Breast epithelium (tissue), 4 donors: ENCODE measurements around the gene NXN. TPM values are rescaled to one million over a fixed set of nuclear protein-coding genes. Genes with fewer than 3 reads are reported as not detected.

ENCODE experiments used
- DNase-seq, 2 donors: peaks; one replicate each; pipeline ENCODE4 v3.0.0-alpha.2; 2019; ENCODE audit warnings: low spot score in 2 of 2
- H3K27ac ChIP-seq, 2 donors: fragments of 200-600 bp; sonication (generic) in 1 of 2; one replicate each; pipeline ENCODE4 v1.5.1; 2016 to 2019; ENCODE audit warnings: mild to moderate bottlenecking in 1 of 2
- H3K27me3 ChIP-seq, 2 donors: fragments of 200-600 bp; sonication (generic) in 1 of 2; one replicate each; pipeline versions ENCODE4 v1.5.1 to v1.6.0; 2017 to 2019; ENCODE audit warnings: control low read depth in 1 of 2, mild to moderate bottlenecking in 1 of 2
- H3K36me3 ChIP-seq: fragments of 200-600 bp; one replicate; pipeline ENCODE4 v1.5.1; 2019
- H3K4me1 ChIP-seq, 2 donors: fragments of 200-600 bp; sonication (generic); one replicate each; pipeline ENCODE4 v1.5.1; 2016 to 2019; ENCODE audit warnings: control low read depth in 1 of 2
- H3K4me3 ChIP-seq, 3 donors: fragments of 200-600 bp; sonication (generic); 1 replicate in 2 of 3; 2 replicates in 1 of 3; pipeline ENCODE4 v1.5.1; 2016 to 2019; ENCODE audit warnings: mild to moderate bottlenecking in 3 of 3, moderate library complexity in 2 of 3
- H3K9me3 ChIP-seq, 2 donors: fragments of 200-600 bp; sonication (generic) in 1 of 2; one replicate each; pipeline ENCODE4 v1.5.1; 2016 to 2019; ENCODE audit warnings: control low read depth in 1 of 2
- POLR2A ChIP-seq: fragments of 450-650 bp; IDR thresholded peaks from one replicate; pipeline ENCODE4 v1.6.1; 2016; ENCODE audit warnings: antibody characterized with exemption, mild to moderate bottlenecking, moderate library complexity
- POLR2AphosphoS5 ChIP-seq, 3 donors: sonication (generic); formaldehyde crosslinking; IDR thresholded peaks; one replicate each; pipeline ENCODE4 v1.6.1; 2017; ENCODE audit warnings: antibody characterized with exemption in 3 of 3
- intact Hi-C: fragments of 100-400 bp; cut with DNase I; formaldehyde crosslinking; loops from one replicate; pipeline ENCODE4 v1.15.1; 2023; ENCODE audit warnings: low total_unique reads
- total RNA-seq, 3 donors: library from RNA; depleted of rRNA; stranded (reverse); fragments of >200 nt; gene quantifications; one replicate each; pipeline ENCODE4 v1.1.0, GENCODE V29; 2016
- TF ChIP-seq, protein P1 (sequence below), 3 donors: fragments of 450-650 bp; IDR thresholded peaks; one replicate each; pipeline ENCODE4 v1.5.1; 2016 to 2017; ENCODE audit warnings: antibody characterized with exemption in 3 of 3, mild to moderate bottlenecking in 3 of 3, moderate library complexity in 3 of 3

NXN gene
- total RNA-seq, 3 donors from 2014 or later: 9.3 to 14.3 (median 12.8) TPM

GRCh38 chr17:784143-784542 lies 195.4 kb downstream of the NXN start:
- Histone ChIP-seq H3K27me3 (no peaks in the 10 kb centered on the region), H3K4me3 (no peak overlapping the region), H3K27ac (no peak overlapping the region), H3K9me3 (no peaks in the 10 kb centered on the region), H3K36me3 (no peaks in the 10 kb centered on the region), H3K4me1 (peaks cover 4 to 18% of the 10 kb centered on the region in 2 donors)
- no peak for DNase-seq
- intact Hi-C loops: no loop called here
- TF ChIP-seq POLR2AphosphoS5 (IDR thresholded peaks at IDR 0.05): no peak
- no peak for TF ChIP-seq POLR2A
- TF ChIP-seq, protein P1, sequence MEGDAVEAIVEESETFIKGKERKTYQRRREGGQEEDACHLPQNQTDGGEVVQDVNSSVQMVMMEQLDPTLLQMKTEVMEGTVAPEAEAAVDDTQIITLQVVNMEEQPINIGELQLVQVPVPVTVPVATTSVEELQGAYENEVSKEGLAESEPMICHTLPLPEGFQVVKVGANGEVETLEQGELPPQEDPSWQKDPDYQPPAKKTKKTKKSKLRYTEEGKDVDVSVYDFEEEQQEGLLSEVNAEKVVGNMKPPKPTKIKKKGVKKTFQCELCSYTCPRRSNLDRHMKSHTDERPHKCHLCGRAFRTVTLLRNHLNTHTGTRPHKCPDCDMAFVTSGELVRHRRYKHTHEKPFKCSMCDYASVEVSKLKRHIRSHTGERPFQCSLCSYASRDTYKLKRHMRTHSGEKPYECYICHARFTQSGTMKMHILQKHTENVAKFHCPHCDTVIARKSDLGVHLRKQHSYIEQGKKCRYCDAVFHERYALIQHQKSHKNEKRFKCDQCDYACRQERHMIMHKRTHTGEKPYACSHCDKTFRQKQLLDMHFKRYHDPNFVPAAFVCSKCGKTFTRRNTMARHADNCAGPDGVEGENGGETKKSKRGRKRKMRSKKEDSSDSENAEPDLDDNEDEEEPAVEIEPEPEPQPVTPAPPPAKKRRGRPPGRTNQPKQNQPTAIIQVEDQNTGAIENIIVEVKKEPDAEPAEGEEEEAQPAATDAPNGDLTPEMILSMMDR (IDR thresholded peaks at IDR 0.05): no peak

DNA sequence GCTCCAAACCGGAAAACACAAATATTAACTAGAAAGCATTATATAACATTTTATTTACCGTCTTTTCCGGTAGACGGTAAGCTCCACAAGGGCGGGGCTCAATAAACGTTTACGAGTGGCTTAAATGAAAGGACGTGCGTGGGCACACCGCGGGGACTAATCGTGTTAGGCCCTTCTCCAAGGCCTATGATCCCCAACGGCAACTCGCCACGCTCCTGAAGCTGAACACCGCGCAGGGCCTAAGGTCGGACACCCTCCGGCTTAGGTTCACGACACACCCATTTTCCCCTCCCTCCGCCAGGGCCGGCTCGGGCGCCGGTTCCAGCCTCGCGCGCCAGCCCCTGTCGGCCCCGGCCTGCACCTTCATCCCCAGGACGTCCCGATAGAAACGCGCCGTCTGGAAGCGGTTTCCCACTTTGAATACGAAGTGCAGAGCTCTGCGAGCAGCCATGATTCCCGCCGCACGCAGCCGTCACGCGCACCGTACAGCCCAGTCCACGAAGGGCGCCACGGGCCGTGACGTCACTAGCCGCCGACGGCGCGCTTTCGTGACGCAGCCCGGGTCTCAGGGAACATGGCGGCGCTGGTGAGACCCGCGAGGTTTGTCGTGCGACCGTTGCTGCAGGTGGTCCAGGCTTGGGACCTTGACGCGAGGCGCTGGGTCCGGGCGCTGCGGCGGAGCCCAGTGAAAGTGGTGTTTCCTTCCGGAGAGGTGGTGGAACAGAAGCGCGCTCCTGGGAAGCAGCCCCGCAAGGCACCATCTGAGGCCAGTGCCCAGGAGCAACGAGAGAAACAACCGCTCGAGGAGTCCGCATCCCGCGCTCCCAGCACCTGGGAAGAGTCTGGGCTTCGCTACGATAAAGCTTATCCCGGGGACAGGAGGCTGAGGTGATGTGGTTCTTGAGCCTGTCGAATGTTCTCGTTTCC lies 197.5 kb downstream of the NXN start, which contains the start of the genes GLOD4 and MRM3:
GLOD4 (minus strand) TSS at position 476 of the 927 bp plus-strand sequence; CDS start at position 451, 25 bp downstream.
MRM3 (plus strand) TSS at position 549 of the 927 bp plus-strand sequence; CDS start at position 575, 26 bp downstream.
- no peaks in the 10 kb centered on the region for H3K27me3 ChIP-seq
- H3K4me1 ChIP-seq: peaks cover 4 to 18% of the 10 kb centered on the region in 2 donors
- TF ChIP-seq, protein P1 (IDR thresholded peaks at IDR 0.05): peak; percentile 34 to 51 (median 38)
- TF ChIP-seq POLR2A (peak; percentile 78), POLR2AphosphoS5 (IDR thresholded peaks at IDR 0.05) (peak; percentile 98)
- intact Hi-C loops: no loop called here
- H3K9me3 ChIP-seq: no peaks in the 10 kb centered on the region
- peak within 1 kb of the TSS; percentile 88 to 93 for H3K27ac ChIP-seq
- peak; percentile 92 to 94 for DNase-seq
- H3K36me3 ChIP-seq: no peaks in the 10 kb centered on the region
- H3K4me3 ChIP-seq: peak within 1 kb of the TSS; percentile 68 to 94 (median 79)

GRCh38 chr17:778096-778495 lies 201.5 kb downstream of the NXN start:
- H3K4me1 ChIP-seq: peaks cover 2 to 3% of the 10 kb centered on the region in 2 donors
- no peaks in the 10 kb centered on the region for H3K36me3 ChIP-seq
- H3K4me3 ChIP-seq: no peak overlapping the region
- TF ChIP-seq, protein P1 (IDR thresholded peaks at IDR 0.05): no peak
- TF ChIP-seq POLR2AphosphoS5 (IDR thresholded peaks at IDR 0.05): no peak
- no peak for TF ChIP-seq POLR2A
- no peaks in the 10 kb centered on the region for H3K27me3 ChIP-seq
- H3K27ac ChIP-seq: no peak overlapping the region
- H3K9me3 ChIP-seq: no peaks in the 10 kb centered on the region
- no peak for DNase-seq
- intact Hi-C loops: no loop called here

GRCh38 chr17:774313-774584 lies 205.3 kb downstream of the NXN start:
- no peak for TF ChIP-seq POLR2AphosphoS5 (IDR thresholded peaks at IDR 0.05)
- TF ChIP-seq, protein P1 (IDR thresholded peaks at IDR 0.05): no peak
- TF ChIP-seq POLR2A: no peak
- intact Hi-C loops: no loop called here
- H3K36me3 ChIP-seq: peaks cover 3% of the 10 kb centered on the region
- no peak overlapping the region for H3K27ac ChIP-seq
- no peaks in the 10 kb centered on the region for H3K4me1 ChIP-seq
- no peak overlapping the region for H3K4me3 ChIP-seq
- no peak for DNase-seq
- H3K9me3 ChIP-seq: no peaks in the 10 kb centered on the region
- H3K27me3 ChIP-seq: no peaks in the 10 kb centered on the region
